22Rv1 (cell line): ENCODE results near the gene GON4L.
"Not testable (repeated sequence)": the region's sequence is repeated elsewhere in the genome, so short reads cannot be mapped to it uniquely, and the experiment has no call there.

Experiments used
- H3K27ac ChIP-seq: fragments of 450-650 bp; 2 replicates; pipeline ENCODE4 v1.5.1; 2017
- ZFX ChIP-seq: fragments of 450-650 bp; IDR thresholded peaks from 2 replicates; pipeline ENCODE4 v1.6.1; 2017; ENCODE audit warnings: antibody characterized with exemption, borderline replicate concordance
- TF ChIP-seq, protein P1 (sequence below): fragments of 450-650 bp; IDR thresholded peaks from 2 replicates; pipeline ENCODE4 v1.5.1; 2017; ENCODE audit warnings: mild to moderate bottlenecking

GON4L gene

DNA sequence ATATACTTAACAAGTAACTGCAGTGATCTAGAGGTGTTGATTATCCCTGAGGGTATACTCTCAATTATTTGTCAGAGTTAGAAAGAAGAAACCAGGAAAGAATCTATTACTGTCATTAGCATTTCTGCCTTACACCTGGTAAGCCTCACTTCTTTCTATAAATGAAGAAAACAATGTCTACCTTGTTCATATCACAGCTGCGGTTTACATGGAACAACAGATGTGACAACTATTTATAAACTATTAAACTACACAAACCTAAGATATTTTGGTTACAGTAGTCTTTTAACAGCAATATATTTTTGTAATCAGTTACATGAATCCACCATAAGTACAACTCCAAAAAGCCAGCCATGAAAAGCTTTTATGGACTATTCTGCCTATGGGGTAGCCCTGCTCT lies 40.7 kb downstream of the GON4L start:
- H3K27ac ChIP-seq: no peak overlapping the region
- TF ChIP-seq, protein P1, sequence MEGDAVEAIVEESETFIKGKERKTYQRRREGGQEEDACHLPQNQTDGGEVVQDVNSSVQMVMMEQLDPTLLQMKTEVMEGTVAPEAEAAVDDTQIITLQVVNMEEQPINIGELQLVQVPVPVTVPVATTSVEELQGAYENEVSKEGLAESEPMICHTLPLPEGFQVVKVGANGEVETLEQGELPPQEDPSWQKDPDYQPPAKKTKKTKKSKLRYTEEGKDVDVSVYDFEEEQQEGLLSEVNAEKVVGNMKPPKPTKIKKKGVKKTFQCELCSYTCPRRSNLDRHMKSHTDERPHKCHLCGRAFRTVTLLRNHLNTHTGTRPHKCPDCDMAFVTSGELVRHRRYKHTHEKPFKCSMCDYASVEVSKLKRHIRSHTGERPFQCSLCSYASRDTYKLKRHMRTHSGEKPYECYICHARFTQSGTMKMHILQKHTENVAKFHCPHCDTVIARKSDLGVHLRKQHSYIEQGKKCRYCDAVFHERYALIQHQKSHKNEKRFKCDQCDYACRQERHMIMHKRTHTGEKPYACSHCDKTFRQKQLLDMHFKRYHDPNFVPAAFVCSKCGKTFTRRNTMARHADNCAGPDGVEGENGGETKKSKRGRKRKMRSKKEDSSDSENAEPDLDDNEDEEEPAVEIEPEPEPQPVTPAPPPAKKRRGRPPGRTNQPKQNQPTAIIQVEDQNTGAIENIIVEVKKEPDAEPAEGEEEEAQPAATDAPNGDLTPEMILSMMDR: no peak
- no peak for TF ChIP-seq ZFX

DNA sequence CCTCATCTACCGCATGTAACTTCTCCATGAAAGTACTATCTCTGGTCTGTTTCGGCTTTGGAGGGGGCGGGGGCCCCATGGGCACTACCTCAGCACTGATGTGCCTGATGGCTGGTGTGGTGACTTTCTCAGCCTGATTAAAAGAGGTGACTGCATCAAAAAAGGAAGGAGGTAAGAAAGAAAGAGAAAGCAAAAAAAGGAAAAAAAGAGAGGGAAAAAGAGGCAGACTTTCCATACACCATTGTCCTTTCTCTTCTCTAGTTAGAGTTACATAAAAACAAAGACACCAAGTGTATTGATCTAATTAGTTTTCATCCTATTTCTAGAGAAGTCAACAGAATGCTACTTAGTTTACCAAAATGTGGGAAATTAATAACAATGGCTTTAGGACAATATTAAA lies 43.3 kb downstream of the GON4L start:
- no peak overlapping the region for H3K27ac ChIP-seq
- TF ChIP-seq ZFX: no peak

GRCh38 chr1:155812878-155813277 lies 44.1 kb downstream of the GON4L start:
- no peak overlapping the region for H3K27ac ChIP-seq
- no peak for TF ChIP-seq ZFX
- TF ChIP-seq, protein P1: no peak

DNA sequence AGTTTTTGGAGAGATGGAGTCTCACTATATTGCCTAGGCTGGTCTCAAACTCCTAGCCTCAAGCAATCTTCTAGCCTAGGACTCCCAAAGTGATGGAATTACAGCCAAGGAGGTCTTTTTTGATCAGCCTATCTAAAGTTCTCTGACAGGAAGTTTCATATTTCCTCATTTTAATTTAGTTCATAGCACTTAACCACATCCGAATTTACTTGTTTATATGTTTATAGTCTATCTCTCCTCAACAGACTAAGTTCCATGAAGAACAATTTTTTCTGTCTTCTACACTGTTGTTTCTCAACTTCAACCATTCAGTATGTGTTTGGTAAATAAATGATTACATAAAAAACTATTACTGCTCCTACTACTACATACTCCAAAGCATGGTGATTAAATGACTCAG lies 47.9 kb downstream of the GON4L start:
- H3K27ac ChIP-seq: no peak overlapping the region
- TF ChIP-seq ZFX: no peak
- TF ChIP-seq, protein P1: no peak

GRCh38 chr1:155801149-155801548 lies 55.9 kb downstream of the GON4L start:
- H3K27ac ChIP-seq: no peak overlapping the region
- TF ChIP-seq ZFX: no peak
- TF ChIP-seq, protein P1: no peak

DNA sequence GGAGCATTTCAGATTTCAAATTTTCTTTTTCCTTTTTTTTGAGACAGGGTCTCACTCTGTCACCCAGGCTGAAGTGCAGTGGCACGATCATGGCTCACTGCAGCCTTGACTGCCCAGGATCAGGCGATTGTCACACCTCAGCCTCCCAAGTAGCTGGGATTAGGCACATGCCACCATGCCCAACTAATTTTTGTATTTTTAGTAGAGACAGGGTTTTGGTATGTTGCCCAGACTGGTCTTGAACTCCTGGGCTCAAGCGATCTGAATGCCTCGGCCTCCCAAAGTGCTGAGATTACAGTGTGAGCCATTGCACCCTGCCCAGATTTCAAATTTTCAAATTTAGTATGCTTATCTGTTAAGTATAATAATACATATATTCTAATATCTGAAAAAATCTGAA lies 61.4 kb downstream of the GON4L start:
- H3K27ac ChIP-seq: not testable (repeated sequence)

DNA sequence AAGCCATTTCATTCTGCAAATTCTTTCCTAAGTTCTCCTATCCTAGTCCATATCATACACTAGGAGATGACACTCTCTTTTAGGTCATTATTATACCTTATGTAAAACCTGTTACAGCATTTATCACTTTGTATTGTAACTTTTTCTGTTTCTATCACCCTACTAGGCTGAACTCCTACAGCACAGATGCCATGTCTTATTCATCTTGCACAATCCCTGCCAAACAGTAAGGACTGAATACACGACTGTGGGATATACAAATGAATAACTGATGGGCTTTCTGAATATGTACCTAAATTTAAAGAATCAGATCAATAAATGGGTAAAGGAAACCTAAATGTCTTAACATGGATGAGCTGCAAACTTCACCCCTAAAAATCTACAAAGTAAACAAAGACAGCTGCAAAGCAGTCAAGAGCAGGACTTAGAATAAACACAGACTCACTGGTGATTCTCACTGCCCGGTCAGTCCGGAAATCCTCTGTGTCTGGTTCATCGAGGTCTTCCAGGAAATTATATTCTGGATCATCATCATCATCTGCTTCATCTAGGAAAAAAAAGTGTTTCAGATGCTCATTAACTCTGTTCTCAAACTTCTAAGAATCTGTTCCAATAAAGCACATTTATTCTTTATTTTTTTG lies 62.3 kb downstream of the GON4L start:
- H3K27ac ChIP-seq: no peak overlapping the region
- TF ChIP-seq ZFX: no peak
- TF ChIP-seq, protein P1: no peak

- TF ChIP-seq, protein P1: no peak
- no peak for TF ChIP-seq ZFX
- no peak overlapping the region for H3K27ac ChIP-seq
Observed at GRCh38 chr1:155793213-155793612, 63.8 kb downstream of the GON4L start.
